SU-DHL-6 (cell line): ENCODE results near the gene CYTH1.

ENCODE experiments used
- EZH2phosphoT487 ChIP-seq: fragments of 200-600 bp; sonication (generic), shearing (Covaris generic); conservative IDR thresholded peaks from 2 replicates; pipeline ENCODE4 v1.6.1; 2018; ENCODE audit warnings: mild to moderate bottlenecking, antibody characterized with exemption, low read length, moderate library complexity, mixed read lengths
- TF ChIP-seq, protein P1 (sequence below): fragments of 200-600 bp; sonication (generic); IDR thresholded peaks from one replicate; pipeline ENCODE4 v1.5.1; 2017; ENCODE audit warnings: antibody characterized with exemption, mild to moderate bottlenecking, low read length, moderate library complexity; ENCODE audit not compliant: insufficient read depth, poor library complexity, severe bottlenecking

DNA sequence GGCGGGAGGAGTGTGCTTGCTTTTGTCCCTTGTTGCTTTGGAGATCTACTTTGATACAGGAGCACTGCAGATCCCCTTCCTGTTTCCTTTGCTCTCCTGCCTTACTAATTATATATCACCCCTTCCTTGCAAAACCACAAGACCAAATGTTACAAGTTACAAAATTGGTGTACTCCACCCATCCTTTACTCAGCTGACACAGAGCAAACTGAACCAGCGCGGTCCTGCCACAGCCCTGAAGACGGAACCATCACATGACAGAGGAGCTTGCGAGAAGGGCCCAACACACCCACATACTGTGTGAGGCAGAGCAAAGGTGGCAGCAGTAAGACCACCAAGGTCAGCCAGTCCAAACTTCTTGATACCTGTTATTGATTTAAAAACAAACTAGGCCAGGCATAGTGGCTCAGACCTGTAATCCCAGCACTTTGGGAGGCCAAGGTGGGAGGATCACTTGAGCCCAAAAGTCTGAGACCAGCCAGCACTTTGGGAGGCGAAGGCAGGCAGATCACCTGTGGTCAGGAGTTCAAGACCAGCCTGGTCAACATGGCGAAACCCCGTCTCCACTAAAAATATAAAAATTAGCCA, 33.2 kb downstream of the CYTH1 start:
- TF ChIP-seq, protein P1, sequence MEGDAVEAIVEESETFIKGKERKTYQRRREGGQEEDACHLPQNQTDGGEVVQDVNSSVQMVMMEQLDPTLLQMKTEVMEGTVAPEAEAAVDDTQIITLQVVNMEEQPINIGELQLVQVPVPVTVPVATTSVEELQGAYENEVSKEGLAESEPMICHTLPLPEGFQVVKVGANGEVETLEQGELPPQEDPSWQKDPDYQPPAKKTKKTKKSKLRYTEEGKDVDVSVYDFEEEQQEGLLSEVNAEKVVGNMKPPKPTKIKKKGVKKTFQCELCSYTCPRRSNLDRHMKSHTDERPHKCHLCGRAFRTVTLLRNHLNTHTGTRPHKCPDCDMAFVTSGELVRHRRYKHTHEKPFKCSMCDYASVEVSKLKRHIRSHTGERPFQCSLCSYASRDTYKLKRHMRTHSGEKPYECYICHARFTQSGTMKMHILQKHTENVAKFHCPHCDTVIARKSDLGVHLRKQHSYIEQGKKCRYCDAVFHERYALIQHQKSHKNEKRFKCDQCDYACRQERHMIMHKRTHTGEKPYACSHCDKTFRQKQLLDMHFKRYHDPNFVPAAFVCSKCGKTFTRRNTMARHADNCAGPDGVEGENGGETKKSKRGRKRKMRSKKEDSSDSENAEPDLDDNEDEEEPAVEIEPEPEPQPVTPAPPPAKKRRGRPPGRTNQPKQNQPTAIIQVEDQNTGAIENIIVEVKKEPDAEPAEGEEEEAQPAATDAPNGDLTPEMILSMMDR: no peak
- TF ChIP-seq EZH2phosphoT487: no peak
